Stimulated activated CD4-positive, alpha-beta T cell treated with anti-CD3 and anti-CD28 coated beads, Interleukin-15, amount 100 ng/mL, for 24 hours (primary cell): ENCODE results near the gene UNC119B.

ENCODE experiments used
- DNase-seq: peaks from one replicate; pipeline ENCODE4 v3.0.0-alpha.2; 2020

UNC119B gene

DNA sequence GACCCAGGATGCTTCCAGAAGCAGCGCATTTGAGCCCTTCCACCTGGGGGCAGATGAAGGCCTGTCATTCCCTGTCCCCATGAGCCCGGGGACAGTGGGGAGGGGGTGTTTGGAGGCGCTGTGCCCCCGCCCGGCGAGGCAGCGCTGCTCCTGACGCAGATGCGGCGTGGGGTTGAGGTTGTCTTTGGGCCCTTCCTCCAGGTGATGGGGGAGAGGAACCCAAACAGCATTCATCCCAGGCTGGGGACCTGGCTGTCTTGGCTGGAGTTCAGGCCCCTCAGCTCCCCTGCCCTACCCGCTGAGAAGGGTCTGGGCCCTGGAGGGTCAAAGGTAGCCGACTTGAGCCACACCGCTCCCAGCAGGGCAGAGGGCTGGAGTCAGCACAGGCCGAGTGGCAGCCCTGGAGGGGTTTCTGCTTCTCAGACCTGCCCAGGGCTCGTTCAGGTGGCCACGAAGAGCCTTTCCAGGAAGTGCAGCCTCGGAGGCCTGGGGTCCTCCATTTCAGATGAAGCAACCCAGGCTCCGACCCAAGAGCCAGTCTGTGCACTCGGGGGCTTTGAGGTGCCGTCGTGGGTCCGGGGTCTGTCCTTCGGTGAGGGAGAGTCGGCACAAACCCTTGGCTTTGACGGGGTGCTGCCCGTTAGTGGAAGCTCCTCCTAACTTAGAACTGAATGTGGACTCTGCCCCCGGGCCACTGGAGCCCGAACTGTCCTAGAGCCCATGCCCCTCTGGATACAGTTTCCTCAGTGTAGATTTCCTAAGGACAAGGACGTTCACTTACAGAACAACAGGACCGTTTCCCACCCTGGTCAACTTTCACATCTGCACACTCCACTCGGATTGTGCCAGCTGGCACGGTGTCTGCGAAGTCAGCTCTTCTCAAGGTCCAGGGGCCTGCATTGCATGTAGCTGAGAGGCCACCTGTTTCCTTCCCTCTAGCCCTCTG, 31.5 kb downstream of the UNC119B start:
- DNase-seq = no peak

DNA sequence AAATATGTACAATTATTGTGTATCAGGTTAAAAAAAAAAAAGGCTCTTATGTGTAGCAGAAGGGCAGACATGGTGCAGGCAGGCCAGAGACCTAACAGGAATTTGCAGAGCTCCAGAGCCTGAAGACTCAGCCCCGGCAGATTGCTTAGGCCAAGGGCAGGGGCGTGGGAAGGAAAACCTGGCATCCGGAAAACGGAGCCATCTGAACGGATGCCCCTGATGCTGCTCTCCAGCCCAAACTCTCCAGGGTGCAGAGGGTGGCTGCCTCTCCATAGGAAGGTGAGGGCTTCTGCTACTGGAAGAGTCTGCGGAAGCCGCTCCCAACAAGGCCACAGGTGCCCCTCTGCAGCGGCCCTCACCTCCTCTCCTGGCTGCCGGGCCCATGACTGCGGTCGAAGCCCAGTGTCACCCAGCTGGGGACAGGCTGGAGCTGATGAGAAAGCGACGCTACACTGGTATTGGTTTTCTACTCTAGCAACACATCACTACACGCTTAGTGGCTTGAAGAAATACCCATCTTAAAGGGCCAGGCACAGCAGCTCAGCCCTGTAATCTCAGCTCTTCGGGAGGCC, 34.8 kb downstream of the UNC119B start:
- DNase-seq = no peak

DNA sequence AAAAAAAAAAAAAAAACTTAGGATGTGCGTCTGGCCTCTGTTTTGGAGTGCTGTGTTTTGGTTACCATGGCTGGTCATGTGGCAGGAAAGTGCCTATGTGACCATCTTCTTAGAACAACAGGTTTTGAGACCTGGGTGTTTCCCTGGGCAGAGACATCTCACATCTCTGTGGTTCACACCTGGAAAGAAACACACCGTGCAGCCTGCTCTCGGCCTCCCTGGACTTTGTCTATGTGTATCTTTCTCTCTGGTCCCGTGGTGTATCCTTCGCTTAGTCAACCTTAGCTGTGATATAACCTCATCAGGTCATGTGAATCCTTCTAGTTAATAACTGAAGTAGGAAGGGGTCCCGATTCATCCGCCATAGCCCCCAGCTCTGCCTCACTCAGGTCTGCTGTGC, 38.0 kb downstream of the UNC119B start:
- no peak for DNase-seq

DNA sequence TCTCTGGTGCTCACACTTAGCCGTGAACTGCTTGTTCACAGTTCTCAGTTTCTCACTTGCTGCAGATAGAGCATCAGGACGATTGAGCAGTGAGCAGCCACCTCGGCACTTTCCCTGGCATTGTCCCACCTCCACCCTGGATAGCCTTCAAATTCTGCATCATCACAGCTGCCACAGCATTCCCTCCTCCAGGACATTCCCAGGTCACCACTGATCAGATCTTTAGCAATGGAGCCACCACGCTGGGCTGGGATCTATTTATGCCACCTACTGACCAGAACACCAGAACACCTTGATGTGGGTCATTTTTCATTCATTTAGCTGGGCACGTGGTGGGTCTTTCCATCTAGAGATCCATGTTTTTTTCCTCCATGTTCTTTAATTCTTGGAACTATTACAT, 39.0 kb downstream of the UNC119B start:
- DNase-seq = no peak

DNA sequence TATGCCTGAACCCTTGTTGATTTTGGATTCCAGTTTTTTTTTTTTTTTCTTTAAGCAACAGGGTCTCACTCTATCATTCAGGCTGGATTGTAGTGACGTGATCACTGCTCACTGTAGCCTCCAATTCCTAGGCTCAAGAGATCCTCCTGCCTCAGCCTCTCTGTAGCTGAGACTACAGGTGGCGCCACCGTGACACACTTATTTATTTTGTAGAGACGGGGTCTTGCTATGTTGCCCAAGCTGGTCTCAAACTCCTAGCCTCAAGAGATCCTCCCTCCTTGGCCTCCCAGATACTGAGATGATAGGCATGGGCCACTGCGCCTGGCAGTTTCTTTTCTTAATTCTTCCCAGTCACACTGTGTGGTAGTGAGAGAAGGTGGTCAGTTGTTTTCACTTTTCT, 40.5 kb downstream of the UNC119B start:
- no peak for DNase-seq

DNA sequence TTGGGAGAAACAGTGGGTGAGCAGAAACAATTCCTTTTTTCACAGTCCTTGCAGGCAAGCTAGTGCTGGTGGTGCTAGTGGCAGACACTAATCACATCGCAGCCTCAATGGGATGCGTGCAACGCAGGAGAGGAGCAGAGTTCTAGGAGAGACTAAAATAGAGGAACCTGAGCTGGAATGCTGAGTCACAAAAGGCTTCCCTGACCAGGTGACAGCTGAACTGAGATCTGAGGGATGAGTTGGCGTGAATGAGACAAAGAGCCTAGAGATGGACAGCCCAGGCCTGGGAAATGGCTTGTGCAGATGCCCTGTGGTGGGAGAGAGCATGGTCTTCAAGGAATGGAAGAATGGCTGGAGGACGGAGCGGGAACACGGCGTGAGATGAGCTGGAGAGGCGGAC, 41.1 kb downstream of the UNC119B start:
- DNase-seq = no peak

DNA sequence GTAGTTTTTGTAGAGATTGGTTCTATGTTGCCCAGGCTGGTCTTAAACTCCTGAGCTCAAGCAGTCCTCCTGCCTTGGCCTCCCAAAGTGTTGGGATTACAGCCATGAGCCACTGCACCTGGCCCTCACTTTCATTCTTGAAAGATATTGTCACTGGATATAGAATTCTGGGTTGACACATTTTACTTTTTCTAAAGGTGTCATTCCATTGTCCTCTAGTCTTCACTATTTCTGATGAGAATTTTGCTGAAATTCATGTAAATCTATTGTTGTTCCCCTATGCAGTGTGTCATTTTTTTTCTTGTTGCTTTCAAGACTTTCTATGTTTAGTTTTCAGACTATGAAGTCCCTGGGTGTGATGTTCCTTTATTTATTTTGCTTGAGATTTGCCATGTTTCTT, 44.5 kb downstream of the UNC119B start:
- no peak for DNase-seq

DNA sequence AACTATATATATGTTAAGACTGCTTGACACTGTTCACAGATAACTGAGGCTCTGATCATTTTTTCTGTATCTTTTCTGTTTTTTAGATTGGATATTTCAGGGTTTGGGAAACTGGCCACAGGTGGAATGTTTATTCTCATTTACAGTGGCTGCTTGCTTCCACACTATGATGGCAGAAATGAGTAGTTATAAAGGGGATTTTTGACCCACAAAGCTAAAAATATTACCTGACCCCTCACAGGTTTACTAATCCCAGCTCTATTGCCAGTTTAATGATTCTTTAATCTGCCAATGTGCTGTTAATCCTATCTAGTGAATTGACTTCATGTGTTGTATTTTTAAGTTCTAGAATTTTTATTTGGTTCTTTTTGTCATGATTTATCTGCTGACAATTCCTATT, 45.0 kb downstream of the UNC119B start:
- DNase-seq = no peak

DNA sequence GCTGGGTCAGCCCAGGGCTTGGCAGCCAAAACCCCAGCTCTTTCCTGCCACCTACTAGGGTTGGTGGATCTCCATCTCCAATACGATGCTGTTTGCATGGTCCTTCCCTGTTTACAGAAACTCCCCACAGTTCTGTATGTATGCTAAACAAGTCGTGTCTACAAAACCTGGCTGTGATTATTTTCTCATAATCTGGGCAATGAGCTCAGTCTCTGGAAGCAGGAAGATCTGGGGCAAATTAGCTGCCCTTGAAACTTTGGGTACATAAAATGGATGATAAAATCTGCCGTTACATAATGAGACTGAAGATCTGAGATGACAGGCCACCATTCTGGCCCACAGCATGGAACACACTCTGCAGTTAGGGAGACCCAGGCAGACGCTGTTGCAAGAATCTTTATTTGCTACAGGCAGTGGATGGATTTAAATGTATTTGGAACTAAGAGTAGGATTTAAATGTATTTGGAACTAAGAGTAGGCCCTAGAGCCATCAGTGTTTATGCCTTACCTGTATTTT, 47.0 kb downstream of the UNC119B start:
- DNase-seq = no peak

DNA sequence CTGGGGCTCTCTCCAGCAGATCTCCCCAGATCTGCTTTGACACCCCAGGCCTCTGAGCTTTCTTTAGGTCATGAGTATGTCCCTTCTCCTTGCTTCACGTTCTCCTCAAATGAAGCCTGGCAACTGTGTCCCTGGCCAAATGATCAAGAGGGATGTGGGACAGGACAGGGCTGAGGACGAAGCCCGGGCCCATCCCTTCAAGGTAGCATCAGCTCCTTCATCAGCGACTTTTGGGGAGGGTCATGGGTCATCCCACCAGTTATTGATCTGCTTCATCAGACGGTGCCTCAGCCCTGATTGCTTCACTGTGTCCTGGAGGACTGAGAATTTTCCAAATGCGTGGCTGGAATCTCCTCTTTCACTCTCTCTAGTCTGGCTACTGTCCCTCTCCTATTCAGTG, 47.7 kb downstream of the UNC119B start:
- no peak for DNase-seq

DNA sequence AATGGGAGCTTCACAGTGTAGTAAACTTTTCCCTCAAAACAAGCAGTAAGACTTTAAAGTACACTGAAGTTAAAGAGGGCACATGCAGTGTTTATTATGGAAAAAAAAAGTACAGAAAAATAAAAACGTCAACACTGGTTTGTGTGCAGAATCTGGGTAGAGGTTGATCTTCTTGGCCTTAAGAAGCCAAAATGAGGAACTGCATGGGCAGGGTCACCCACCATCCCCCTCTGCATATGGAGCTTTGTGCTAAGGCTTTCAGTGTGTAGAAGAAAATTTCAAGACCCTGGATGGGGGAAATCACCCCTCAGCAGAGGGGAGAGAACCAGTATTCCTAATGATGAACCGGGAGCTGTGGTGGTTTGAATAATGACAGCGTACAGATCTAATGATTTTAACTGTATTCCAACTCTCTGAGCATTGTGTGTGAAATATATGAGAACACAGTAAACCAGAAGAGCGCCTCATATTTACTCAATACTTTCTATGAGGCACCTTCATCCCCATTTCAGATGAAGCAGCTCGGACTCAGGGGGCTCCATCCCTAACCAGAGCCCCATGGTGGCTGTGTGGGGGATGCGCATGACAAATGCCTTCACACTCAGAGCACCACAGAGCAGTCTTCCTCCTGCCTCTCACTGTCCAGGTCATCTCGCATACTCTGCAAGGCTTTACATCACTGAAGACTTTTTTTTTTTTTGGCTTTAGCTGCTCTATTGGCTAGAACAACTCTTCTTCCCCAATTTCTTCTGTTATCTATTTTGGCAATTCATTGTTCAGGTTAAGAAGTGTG, 48.7 kb downstream of the UNC119B start:
- no peak for DNase-seq

DNA sequence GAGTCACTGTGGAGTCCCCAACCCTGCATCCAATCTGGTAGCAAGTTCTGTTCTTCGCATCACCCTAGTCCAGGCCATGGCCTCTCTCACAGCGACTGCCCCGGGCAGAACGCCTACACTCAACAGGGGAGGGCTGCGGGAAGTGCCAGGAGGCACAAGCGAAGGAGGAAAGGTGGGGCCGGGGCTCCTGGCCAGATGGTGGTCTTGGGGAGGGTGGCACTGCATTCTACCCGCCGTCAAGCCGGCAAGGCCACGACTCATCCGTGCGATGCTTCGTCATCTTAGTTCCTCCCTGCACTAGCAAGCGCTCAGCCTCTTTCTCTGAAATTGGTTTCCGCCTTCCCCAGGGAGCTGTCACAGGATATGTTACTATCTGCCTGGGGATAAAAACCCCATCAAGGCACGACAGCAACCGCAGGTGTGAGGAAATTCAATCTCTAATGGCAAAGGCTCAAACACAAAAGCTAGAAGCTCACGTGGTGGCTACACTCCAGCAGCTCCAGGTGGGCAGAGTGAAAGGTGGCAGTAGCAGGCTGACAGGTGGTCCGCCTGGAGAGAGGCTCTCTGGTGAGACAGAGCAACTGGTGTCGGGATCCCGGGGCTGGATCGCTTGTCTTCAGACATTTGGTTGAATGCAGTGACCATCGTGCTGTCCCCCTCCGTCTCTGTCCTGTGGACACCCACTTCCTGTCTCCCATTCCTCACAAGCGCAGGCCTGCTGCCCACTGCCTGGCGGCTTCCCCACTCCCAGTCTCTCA, 49.5 kb downstream of the UNC119B start:
- DNase-seq = no peak

DNA sequence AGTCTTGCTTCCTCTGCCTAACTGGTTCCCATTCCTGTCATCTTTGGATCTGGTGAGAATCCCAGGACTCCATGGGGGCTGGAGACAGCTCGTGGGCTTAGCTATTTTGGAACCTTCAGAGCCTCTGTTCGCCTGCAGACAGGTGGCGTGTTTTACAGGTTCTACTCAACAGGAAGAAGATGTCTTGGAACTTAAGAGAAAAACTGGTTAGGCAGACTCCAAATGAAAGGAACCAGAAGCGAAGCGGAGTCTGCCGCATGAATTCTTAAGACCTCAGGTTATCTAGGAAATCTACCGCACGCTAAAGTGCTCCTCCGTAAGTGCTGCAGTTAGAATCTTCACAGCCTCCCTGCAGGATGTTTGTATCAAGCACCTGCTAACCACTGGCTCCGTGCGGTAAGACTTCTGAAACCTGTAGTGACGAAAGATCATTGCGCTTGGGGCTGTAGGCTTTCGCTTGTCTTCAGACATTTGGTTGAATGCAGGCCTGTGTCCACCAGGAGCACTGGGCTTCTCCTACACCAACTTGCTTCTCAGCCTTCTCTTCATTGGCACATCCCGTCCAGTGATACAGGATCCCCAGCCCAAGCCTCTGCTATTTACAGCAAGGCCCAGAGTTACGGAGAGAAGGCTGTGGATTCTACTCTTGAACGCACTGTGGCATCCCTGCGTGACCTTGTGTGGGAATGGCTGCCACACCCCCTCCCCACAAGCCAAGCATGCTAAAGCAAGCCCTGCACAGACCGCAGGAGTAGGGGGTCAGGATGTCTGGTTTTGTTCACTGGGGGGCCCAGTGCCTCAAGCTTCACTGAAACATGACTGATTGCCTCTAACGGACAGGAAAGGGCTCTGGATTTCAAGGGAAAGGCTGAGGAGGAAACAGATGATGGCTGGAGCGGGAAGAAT, 50.3 kb downstream of the UNC119B start:
- peak; percentile 37 for DNase-seq

DNA sequence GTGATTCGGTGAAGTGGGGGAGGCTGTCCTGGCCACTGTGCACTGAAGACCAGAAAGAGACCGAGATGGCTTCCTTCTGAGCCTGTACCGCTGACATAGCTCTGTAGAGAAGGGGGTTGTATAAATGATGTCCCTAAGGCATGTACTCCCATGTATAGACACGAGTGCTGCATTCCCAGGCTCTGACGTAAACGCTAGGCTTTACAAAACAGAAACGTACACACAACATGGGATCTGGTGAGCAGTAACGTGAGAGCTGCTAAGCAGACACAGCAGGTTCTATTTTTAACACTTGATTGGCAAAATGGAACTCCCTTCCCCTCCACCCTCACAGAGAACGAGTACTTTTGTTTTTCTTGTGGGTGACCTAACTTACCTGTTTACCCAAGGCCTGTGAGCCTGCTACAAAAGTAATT, 51.3 kb downstream of the UNC119B start:
- no peak for DNase-seq

DNA sequence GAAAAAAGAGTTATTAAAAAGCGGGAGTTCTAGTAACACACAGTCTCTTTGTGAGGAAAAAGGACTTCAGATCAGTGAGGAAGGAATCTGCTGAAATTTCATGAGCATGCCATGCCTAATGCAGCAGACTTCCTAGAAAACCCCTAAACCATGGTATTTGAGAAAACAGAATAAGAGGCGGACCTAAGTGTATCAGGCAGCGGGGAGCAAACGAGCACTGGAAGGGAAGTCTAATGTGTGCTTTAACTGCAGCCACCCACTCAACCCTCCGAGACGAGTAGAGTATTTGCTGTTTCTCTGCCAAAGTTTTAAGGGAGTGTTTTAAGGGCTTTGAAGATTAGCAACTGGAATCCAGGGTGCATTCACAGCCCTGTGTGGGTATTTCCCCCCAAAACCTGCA, 51.8 kb downstream of the UNC119B start:
- DNase-seq = no peak

DNA sequence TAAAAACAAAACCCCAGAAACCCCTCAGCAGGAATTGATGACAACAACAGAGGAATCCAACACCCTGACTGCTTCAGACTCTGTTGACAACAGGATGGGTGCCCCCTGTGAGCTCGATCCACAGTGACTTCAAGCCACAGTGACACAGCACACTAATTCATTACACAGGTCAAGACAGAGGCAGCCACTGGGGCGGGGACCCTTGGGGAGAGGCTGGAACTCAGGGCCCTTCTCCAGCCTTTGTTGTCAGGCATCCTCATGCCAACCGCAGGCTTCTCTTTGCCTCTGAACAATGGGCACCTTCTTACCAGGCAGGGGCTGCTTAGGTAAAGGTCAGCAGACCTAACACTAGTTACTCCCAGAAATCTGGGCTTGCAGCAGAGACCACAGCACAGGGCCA, 53.0 kb downstream of the UNC119B start:
- DNase-seq = no peak

DNA sequence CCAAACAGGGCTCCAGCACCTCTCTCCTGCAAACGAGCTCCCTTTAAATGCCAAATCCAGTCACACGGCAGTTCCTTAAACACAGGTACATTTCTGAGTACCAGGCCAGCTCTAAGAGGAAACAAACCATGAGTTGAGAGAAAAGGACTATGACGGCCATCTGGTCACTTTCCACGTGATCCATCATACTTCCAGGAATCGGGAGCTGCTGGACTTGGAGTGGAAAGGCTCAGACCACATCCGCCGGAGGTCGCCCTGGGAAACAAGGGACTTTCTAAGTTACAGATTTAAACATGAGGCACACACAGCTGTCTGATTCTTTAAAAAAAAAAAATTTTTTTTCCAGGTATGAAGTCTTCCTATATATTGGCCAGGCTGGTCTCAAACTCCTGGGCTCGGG, 54.6 kb downstream of the UNC119B start:
- no peak for DNase-seq

DNA sequence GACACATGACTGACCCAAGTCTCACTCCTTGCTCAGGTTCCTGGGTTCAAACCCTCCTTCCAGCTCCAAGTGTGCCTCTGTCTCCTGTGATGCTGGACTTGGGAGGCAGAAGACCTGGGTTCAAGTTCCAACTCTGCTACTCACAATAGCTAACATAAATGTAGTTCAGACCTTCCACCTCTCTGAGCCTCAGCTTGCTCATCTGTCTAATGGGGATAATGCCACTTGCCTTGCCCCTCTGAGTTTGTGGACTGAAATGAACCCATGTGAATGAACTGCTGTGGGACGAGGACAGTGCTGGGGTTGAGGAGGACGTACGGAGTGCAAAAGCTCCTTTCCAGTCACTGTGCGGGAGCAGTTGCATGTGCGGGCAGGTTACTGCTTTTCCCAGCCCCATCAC, 56.3 kb downstream of the UNC119B start:
- DNase-seq = no peak

DNA sequence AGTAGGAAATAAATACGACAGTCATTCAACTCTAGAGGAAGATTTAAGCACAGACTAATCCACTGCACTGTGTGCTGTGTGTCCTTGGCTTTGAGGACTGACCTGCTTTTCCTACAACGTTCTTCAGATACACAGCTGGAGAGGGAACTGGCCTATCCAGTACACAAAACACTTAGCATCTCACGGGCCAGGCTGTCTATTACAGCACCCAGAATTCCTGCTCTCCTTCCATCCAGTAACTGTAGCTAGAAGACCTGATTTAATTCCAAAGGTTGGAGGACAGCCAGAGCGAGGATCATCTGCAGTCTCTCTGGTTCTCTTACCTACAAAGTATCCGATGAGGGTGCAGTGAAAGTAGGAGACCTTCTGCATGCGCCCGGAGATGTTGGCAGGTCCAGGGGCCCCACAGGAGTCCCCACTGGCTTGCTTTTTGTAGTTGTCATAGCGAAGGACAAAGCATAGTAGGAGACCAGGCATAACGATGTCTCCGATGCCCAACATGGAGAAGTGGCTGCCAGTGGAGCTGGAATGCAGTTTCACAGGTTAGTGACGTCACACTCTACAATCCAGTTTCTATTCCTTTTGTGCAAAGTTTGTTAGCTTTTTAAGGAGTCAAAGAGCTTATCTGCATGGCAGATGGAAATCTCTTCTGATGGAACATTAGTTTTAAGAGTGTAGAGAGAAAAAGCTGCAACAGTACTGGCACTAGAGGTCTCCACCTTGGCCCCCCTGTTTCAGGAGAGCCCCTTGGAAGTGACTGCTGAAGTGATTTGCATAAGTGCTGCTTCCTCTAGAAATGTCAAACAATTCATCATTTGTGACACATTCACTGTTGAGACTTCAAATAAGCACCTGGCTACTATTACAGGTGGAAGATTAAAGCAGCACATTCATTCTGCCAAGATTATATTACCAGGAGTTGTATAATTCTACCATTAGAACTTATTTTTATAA, 57.1 kb downstream of the UNC119B start:
- DNase-seq = no peak

DNA sequence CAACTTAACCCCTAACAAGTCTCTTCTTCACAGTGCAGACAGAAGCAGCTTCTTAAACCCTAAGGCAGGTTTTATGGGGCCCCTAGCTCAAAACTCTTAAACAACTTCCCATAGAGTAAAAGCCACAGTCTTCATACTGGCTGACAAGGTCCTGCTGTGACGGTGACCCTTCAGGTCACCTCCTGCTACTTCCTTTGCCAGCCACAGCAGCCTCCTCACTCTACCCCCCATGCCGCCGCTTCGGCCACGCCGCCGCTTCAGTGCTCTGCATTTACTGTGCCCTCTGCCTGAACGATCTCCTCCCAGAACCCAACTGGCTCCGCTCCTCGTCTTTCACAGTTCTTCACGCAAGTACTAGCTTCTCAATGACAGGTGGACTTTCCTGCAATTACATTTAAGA, 60.8 kb downstream of the UNC119B start:
- DNase-seq = no peak
